ENCODE data around the gene DGKG.

- TF ChIP-seq, protein P1, sequence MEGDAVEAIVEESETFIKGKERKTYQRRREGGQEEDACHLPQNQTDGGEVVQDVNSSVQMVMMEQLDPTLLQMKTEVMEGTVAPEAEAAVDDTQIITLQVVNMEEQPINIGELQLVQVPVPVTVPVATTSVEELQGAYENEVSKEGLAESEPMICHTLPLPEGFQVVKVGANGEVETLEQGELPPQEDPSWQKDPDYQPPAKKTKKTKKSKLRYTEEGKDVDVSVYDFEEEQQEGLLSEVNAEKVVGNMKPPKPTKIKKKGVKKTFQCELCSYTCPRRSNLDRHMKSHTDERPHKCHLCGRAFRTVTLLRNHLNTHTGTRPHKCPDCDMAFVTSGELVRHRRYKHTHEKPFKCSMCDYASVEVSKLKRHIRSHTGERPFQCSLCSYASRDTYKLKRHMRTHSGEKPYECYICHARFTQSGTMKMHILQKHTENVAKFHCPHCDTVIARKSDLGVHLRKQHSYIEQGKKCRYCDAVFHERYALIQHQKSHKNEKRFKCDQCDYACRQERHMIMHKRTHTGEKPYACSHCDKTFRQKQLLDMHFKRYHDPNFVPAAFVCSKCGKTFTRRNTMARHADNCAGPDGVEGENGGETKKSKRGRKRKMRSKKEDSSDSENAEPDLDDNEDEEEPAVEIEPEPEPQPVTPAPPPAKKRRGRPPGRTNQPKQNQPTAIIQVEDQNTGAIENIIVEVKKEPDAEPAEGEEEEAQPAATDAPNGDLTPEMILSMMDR (conservative IDR thresholded peaks at IDR 0.05; ENCODE audit: low read depth, low read length), result no peak
- TF ChIP-seq EZH2 (IDR thresholded peaks at IDR 0.05; ENCODE audit: borderline replicate concordance, low read depth, low read length, poor library complexity, severe bottlenecking), result no peak
Observed at GRCh38 chr3:186168976-186169375, 193.1 kb downstream of the DGKG start.

All from A673 (cell line).